T-helper 2 cell (primary cell): Measurements from ENCODE around the gene RNASE2.
"Not testable (repeated sequence)": the region's sequence is repeated elsewhere in the genome, so short reads cannot be mapped to it uniquely, and the experiment has no call there.

Experiments used
- DNase-seq, 5 experiments: peaks; one replicate each; pipeline versions ENCODE4 v3.0.0 to v3.0.0-alpha.2; 2012 to 2022

Gene RNASE2

DNA sequence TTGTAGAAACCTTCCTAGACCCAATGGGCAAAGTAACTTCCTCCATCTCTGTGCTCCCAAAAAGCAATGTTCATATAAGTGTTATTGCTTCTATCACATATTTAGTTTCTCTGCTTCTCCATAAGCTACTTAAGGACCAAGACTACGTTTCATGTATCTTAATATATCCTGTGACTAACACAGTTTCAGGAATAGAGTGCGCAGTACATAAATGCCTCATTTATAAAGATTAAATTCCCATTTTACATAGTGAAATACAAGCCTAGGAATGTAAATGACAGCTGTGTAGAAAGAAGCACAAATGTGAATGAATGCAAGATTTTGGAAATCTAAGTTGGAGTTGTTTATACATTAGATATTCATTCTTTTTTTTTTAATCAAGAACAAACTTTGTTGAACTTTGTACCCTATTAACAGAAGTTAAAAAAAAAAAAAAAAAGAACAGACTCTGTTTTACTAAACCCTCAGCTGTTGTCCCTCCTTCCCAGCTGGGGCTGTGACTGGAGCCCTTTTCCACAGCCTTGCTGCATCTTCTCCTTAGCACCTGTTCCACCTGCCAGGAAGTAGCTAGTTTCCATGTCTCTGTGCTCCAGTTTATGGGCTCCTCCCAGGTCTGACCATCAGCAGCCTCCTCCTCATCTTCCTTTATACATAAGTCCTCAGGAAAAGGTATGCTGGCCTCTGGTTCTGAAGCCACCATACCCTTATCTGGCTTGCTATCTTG, 27.5 kb downstream of the RNASE2 start:
- DNase-seq: no peak

DNA sequence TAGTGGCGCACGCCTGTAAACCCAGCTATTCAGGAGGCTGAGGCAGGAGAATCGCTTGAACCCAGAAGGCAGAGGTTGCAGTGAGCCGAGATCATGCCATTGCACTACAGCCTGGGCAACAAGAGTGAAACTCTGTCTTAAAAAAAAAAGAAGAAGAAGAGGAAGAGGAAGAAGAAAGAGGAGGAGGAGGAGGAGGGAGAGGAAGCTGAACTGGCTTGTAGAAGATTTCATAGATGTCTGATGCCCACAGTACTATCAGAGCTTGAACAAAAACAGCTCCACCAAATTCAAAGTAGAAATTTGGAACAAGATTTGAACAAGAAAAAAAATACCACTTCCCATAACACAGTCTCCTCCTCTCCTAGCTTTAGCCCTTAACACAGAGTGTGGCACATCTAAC, 30.4 kb downstream of the RNASE2 start:
- not testable (repeated sequence) for DNase-seq

- DNase-seq: no peak
These were observed 31.5 kb downstream of the RNASE2 start for GRCh38 chr14:20986811-20987210.

DNA sequence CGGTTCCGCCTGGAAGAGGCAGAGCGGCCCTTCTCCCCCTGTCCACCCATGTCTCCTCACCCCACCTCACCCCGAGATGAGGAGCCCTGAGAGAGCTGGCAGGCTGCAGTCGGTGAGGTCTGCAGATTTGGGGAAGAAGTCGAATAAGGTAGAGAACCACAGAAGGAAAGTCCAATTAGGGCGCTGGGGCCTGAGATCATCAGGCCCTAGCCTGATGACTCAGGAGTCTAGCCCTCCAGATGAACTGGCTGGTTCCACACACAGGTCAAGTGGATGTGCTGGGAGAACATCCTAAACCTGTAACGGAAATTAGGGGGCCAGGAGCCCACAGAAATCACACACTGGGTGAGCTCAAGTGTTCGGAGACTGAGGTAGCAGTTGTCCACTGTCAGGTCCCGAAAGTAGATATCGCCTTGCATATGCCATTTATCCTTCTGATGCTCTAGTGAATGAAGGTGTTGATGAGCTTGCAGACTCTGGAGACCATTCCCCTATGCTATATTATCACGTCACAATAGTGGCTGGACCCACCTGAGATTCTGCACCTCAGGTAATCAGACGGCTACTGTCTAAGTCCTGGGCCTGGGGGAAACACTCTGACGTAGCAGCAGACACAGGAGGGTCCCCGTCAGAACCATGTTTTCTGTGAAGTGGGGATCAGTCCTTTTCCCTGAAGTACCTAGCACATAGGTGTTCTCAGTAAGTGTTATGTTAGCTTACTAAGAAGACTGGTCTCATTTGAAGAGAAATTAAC, 33.6 kb downstream of the RNASE2 start:
- DNase-seq: no peak

GRCh38 chr14:20989471-20989786, 34.1 kb downstream of the RNASE2 start:
- no peak for DNase-seq

GRCh38 chr14:20989787-20990600, 34.7 kb downstream of the RNASE2 start, which contains the start of gene METTL17:
Gene METTL17, plus strand, starts transcription at chr14:20989980. Its CDS starts 23 bp downstream, at chr14:20990003.
- peak; percentile 60 to 96 (median 77) for DNase-seq

- no peak for DNase-seq
These were observed 41.2 kb downstream of the RNASE2 start for GRCh38 chr14:20996521-20996920.

DNA sequence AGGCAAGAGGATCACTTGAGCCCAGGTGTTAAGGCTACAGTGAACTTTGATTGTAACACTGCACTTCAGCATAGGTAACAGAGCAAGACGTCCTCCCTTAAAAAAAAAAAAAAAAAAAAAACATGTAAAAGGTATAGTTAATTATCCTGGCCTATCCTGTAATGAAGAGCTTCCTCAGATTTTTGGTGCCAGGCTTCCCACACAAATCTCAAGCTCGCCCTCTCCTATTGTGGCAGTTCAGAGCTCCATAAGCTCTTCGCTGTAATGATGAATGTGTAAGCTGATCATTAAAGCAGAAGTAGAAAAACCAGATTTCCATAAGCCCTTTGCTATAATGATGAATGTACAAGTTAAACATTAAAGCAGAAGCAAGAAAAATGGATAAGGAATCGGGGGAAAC, 41.8 kb downstream of the RNASE2 start:
- no peak for DNase-seq

GRCh38 chr14:20997564-20997963, 42.3 kb downstream of the RNASE2 start:
- DNase-seq: no peak

GRCh38 chr14:20998139-20998538, 42.9 kb downstream of the RNASE2 start:
- no peak for DNase-seq

DNA sequence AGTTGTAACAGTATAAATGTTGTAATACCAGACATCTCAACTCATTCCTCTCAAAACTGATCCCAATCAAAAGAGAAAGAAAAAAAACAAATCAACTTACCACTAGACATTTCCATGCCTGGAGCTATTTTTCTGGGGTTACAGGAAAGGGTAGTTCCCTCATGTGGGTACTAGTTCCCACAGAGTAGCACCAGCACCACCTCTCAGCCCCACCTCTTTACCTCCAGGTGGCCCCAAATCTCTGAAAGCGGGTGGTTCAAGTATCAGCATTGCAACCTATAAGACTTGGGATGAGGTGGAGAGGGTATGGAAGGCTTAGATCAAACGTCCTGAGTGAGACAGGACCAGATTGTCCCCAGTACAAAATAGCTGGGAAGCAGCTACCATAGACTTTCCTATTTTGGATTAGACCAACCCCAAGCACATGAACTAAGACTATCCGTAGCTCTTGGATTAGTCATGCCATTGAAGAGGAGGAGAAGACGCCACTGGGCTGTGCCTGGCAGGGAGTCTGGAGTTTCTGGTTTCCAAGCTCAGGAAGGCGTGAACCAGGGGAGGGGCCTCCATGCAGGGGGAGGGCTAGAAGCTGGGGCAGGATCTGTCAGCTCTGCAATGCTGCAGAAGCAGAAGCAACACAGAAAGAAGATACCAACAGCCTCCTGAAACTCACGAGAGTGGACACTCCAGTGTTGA, 43.5 kb downstream of the RNASE2 start, which contains the start of gene SLC39A2:
Gene SLC39A2, plus strand, starts transcription at position 620 of the 693 bp plus-strand sequence. CDS start 154 bp downstream, outside the sequence.
- DNase-seq: no peak

DNA sequence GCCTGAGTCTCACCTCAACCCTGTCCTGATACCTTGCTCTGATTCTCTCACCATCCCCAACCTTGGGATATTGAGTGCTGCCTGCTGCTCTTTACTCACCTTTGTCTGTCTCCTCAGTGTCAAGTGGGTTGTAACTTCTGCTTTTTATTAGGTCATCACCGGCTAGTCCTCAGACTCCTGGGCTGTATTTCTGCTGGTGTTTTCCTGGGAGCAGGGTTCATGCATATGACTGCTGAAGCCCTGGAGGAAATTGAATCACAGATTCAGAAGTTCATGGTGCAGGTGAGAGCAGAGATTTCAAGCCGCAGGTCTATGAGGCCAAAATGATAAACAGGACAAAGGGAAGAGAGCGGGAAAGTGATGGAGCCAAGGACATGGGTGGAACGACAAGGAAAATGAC, 44.3 kb downstream of the RNASE2 start:
- no peak for DNase-seq

GRCh38 chr14:21001218-21001617, 45.9 kb downstream of the RNASE2 start:
- DNase-seq: no peak

- DNase-seq: no peak
These were observed 48.6 kb downstream of the RNASE2 start for GRCh38 chr14:21003788-21004346.
